ACC112 (cell line): ENCODE results near the gene INPP4A.

Experiments
- H2AFZ ChIP-seq: fragments of 200-600 bp; sonication (generic); one replicate; pipeline ENCODE4 v1.6.0; 2017; ENCODE audit warnings: antibody characterized with exemption, low read length; ENCODE audit not compliant: unreplicated experiment
- H3K27ac ChIP-seq: fragments of 200-600 bp; sonication (generic); 2 replicates; pipeline ENCODE4 v1.5.1; 2014; ENCODE audit warnings: low read depth, mild to moderate bottlenecking, antibody characterized with exemption, low read length, moderate library complexity
- H3K27me3 ChIP-seq: fragments of 200-600 bp; sonication (generic); 2 replicates; pipeline ENCODE4 v1.6.1; 2014; ENCODE audit warnings: mild to moderate bottlenecking, antibody characterized with exemption, low read length, moderate library complexity, mixed read lengths; ENCODE audit not compliant: insufficient read depth
- H3K36me3 ChIP-seq: fragments of 200-600 bp; sonication (generic); 2 replicates; pipeline ENCODE4 v1.6.1; 2016; ENCODE audit warnings: mild to moderate bottlenecking, antibody characterized with exemption, low read length, moderate library complexity, mixed read lengths; ENCODE audit not compliant: insufficient read depth
- H3K4me1 ChIP-seq: fragments of 200-600 bp; sonication (generic); one replicate; pipeline ENCODE4 v1.6.1; 2016; ENCODE audit warnings: low read length, mixed read lengths; ENCODE audit not compliant: insufficient read depth, unreplicated experiment, control insufficient read depth
- H3K4me3 ChIP-seq: fragments of 200-600 bp; sonication (generic); 2 replicates; pipeline ENCODE4 v1.5.1; 2014; ENCODE audit warnings: mild to moderate bottlenecking, low read depth, low read length
- H3K79me2 ChIP-seq: fragments of 200-600 bp; sonication (generic); one replicate; pipeline ENCODE4 v1.6.0; 2016; ENCODE audit warnings: low read length; ENCODE audit not compliant: control insufficient read depth, unreplicated experiment, insufficient read depth

Gene INPP4A

GRCh38 chr2:98528349-98528748 is 83.7 kb downstream of the INPP4A start:
- H3K79me2 ChIP-seq, result no peaks in the 10 kb centered on the region
- H2AFZ ChIP-seq, result no peak overlapping the region
- H3K4me1 ChIP-seq, result no peaks in the 10 kb centered on the region
- H3K4me3 ChIP-seq, result no peak overlapping the region
- H3K27ac ChIP-seq, result no peak overlapping the region
- no peaks in the 10 kb centered on the region for H3K27me3 ChIP-seq
- no peaks in the 10 kb centered on the region for H3K36me3 ChIP-seq

DNA sequence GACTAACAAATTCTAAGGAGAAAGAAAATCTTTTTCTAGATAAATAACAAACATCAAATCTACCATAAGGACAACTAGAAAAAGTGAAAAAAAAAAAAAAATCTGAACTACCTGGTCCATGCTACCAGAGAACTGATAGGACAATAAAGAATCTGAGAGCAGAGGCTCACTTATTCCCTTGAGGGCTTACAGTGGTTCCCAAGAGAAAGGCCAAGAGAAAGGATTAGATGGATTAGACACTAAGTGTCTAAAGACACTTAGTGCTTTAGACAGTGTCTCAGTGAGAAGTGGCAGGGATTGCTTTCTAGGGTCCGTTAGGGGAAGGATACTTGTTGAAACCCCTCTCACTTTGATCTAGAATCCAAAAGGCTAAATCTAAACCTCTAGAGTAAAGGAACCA is 85.5 kb downstream of the INPP4A start:
- no peaks in the 10 kb centered on the region for H3K27me3 ChIP-seq
- H3K27ac ChIP-seq, result no peak overlapping the region
- H2AFZ ChIP-seq, result no peak overlapping the region
- no peaks in the 10 kb centered on the region for H3K36me3 ChIP-seq
- H3K4me1 ChIP-seq, result no peaks in the 10 kb centered on the region
- H3K4me3 ChIP-seq, result no peak overlapping the region
- no peaks in the 10 kb centered on the region for H3K79me2 ChIP-seq

DNA sequence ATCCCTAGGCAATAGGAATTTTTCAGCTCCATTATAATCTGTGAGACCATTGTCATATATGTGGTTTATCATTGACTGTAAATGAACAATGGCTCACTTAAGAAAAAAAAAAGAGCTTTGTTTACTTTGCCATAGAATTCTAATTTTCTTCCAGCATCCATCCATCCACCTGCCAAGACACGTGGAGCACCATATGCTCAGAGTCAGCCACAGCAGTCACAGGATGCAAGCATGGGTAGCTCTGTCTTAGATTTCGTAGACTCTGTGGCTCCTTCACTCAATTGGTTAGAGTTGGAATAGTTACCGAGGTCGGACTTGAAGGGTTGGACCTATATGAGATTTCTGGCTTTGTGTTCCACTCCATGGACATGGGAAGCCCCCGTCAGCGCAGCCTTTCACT is 88.1 kb downstream of the INPP4A start:
- Histone ChIP-seq H3K36me3 (no peaks in the 10 kb centered on the region), H3K27ac (no peak overlapping the region), H2AFZ (no peak overlapping the region), H3K4me1 (no peaks in the 10 kb centered on the region), H3K79me2 (no peaks in the 10 kb centered on the region), H3K4me3 (no peak overlapping the region), H3K27me3 (no peaks in the 10 kb centered on the region)

DNA sequence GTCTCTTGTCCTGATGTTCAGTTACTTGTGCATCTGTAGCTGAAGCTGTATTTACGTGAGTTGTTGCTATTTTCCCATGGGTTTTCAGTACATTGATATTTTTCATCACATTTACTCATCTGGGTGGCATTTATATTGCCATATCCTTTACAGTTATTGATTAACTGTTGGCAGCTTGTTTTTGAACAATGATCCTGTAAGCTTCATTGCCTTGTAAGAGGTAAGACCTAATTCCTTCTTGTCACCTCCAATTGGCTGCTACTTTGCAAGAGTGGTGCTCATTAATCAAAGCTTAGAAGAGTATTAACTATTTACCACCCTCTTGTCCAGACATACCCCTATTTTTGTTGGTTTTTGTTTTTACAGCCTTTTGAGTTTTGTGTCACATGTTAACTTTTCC is 88.9 kb downstream of the INPP4A start:
- Histone ChIP-seq H3K27ac (no peak overlapping the region), H3K4me3 (no peak overlapping the region), H3K4me1 (no peaks in the 10 kb centered on the region), H3K27me3 (no peaks in the 10 kb centered on the region), H3K79me2 (no peaks in the 10 kb centered on the region), H2AFZ (no peak overlapping the region), H3K36me3 (no peaks in the 10 kb centered on the region)

- Histone ChIP-seq H3K27ac (no peak overlapping the region), H3K4me3 (no peak overlapping the region), H3K4me1 (no peaks in the 10 kb centered on the region), H2AFZ (no peak overlapping the region), H3K79me2 (no peaks in the 10 kb centered on the region), H3K36me3 (no peaks in the 10 kb centered on the region), H3K27me3 (no peaks in the 10 kb centered on the region)
Observed at GRCh38 chr2:98534761-98535160, 90.1 kb downstream of the INPP4A start.

GRCh38 chr2:98535971-98536677 is 91.5 kb downstream of the INPP4A start:
- H3K79me2 ChIP-seq, result no peaks in the 10 kb centered on the region
- no peak overlapping the region for H3K27ac ChIP-seq
- H3K4me1 ChIP-seq, result no peaks in the 10 kb centered on the region
- H3K4me3 ChIP-seq, result no peak overlapping the region
- H3K36me3 ChIP-seq, result no peaks in the 10 kb centered on the region
- no peaks in the 10 kb centered on the region for H3K27me3 ChIP-seq
- H2AFZ ChIP-seq, result no peak overlapping the region

DNA sequence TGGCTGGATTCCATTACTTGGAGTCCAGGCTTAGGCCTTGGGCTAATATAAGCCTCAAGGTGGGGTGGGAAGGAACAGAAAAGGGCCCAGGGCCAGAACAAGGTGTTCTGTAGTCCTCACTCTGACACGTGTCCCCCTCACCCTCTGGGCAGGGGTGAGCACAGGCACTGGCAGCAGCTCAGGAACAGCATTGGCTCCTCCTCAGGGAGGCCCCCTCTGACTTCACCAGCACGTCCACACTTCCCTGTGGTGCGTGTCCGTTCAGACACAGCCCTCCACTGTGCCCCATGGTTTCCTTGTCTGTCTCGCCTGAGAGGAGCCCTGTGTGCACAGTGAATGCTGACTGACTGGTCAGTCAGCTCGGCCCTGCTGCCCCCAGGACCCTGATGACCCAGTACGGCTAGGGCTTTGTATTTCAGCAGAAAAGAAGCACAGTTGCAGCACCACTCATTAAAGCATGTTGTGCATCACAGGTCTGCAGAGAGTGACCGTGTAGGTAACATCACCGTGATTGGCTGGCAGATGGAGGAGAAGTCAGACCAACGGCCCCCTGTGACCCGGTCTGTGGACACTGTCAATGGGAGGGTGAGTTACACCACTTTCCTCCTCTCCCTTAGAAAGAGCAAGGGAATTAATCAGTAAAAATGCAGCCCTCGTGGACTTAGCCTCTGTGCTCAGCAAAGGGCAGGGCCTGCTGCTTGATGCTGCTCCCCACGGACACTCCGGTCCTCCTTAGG is 92.9 kb downstream of the INPP4A start:
- Histone ChIP-seq H2AFZ (no peak overlapping the region), H3K27me3 (no peaks in the 10 kb centered on the region), H3K27ac (no peak overlapping the region), H3K4me3 (no peak overlapping the region), H3K79me2 (no peaks in the 10 kb centered on the region), H3K36me3 (no peaks in the 10 kb centered on the region), H3K4me1 (no peaks in the 10 kb centered on the region)

DNA sequence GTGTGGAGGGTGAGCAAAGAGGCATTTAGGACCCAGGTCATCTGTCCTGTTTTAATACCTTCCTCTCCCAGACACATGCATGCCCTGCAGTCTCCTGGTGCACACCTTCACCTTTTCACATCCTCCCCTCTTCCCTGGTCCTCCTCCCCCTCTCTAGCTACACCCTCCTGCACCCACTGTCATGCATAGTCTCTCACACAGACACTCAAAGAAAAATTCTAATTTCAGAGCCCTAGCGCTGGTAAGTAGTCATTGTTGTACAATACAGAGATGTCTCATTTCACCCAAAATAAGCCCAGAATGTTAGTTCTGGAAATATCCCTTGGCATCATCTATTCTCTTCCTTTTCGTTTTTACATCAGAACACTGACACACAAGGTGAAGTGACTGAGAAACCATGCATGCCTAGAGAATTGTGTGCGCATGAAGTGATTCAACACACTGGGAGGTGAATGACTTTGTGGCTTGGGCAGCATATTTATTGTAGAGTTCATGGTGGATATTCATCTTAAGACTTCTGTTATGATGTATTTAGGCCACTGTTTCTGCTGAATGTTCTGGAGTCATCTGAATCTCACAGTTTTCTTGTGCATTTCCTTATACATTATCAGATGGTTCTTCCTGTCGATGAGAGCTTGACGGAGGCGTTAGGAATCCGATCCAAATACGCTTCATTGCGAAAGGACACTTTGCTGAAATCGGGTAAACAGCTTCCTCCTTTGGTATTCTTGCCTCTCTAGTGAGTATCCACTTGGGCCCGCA is 93.8 kb downstream of the INPP4A start:
- no peaks in the 10 kb centered on the region for H3K36me3 ChIP-seq
- no peaks in the 10 kb centered on the region for H3K4me1 ChIP-seq
- no peaks in the 10 kb centered on the region for H3K27me3 ChIP-seq
- no peak overlapping the region for H2AFZ ChIP-seq
- no peaks in the 10 kb centered on the region for H3K79me2 ChIP-seq
- H3K4me3 ChIP-seq, result no peak overlapping the region
- no peak overlapping the region for H3K27ac ChIP-seq

DNA sequence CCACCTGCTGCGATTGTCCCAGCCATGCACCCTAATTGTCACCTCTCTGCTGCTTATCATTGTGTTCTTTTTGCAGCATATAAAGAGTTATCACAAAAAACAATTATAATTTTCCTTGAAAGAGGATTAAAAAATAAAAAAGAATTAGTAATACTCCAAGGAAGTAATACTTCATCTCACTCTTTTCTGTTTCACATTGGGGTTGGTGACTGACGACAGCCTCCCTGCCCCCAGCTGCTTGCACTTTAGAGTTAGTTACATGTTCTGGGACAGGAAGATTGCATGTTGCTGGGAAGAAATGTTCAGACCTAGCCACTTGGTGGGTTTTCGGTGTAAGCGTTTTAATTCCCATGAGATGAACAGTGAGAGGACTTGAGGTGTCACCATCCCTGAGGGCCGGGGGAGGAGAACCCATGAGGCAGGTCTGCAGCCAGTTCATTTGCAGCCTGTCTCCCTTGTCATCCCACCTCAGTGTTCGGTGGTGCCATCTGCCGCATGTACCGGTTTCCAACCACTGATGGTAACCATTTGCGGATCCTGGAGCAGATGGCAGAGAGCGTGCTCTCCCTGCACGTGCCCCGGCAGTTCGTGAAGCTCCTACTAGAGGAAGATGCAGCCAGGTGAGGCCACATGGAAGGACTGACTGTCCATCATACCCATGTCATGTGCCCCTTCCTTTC is 94.5 kb downstream of the INPP4A start:
- H3K27me3 ChIP-seq, result no peaks in the 10 kb centered on the region
- H3K79me2 ChIP-seq, result no peaks in the 10 kb centered on the region
- no peak overlapping the region for H3K27ac ChIP-seq
- no peaks in the 10 kb centered on the region for H3K36me3 ChIP-seq
- H3K4me3 ChIP-seq, result no peak overlapping the region
- H2AFZ ChIP-seq, result no peak overlapping the region
- no peaks in the 10 kb centered on the region for H3K4me1 ChIP-seq

GRCh38 chr2:98540536-98540935 is 95.9 kb downstream of the INPP4A start:
- no peaks in the 10 kb centered on the region for H3K79me2 ChIP-seq
- H3K27me3 ChIP-seq, result no peaks in the 10 kb centered on the region
- no peak overlapping the region for H3K27ac ChIP-seq
- H3K36me3 ChIP-seq, result no peaks in the 10 kb centered on the region
- H3K4me1 ChIP-seq, result no peaks in the 10 kb centered on the region
- no peak overlapping the region for H3K4me3 ChIP-seq
- H2AFZ ChIP-seq, result no peak overlapping the region
